EH (cell line): Measurements from ENCODE around the gene TMEM209.
"Not testable (repeated sequence)": the region's sequence is repeated elsewhere in the genome, so short reads cannot be mapped to it uniquely, and the experiment has no call there.

Experiments used
- DNase-seq: peaks from one replicate; pipeline ENCODE4 v3.0.0-alpha.2; 2015; ENCODE audit warnings: low read depth

The TMEM209 gene

GRCh38 chr7:130127404-130127803 is 77.8 kb downstream of the TMEM209 start:
- no peak for DNase-seq

- DNase-seq = not testable (repeated sequence)
These were observed 78.4 kb downstream of the TMEM209 start for GRCh38 chr7:130126840-130127239.

- no peak for DNase-seq
These were observed 80.5 kb downstream of the TMEM209 start for GRCh38 chr7:130124711-130125110.

- DNase-seq = no peak
These were observed 81.7 kb downstream of the TMEM209 start for GRCh38 chr7:130123501-130123900.

- DNase-seq = no peak
These were observed 86.4 kb downstream of the TMEM209 start for GRCh38 chr7:130118801-130119200.

- DNase-seq = no peak
These were observed 86.9 kb downstream of the TMEM209 start for GRCh38 chr7:130118294-130118693.

- DNase-seq = no peak
These were observed 90.4 kb downstream of the TMEM209 start for GRCh38 chr7:130114776-130115175.
